HL-60 (cell line): ENCODE measurements around the gene GALNT1.

Source experiments
- DNase-seq, 2 experiments: peaks; one replicate each; pipeline ENCODE4 v3.0.0-alpha.2; 2010 to 2020; ENCODE audit warnings: low read depth in 1 of 2, low spot score in 1 of 2
- H3K27ac ChIP-seq: fragments of 250-450 bp; sonication (Bioruptor Pico); replicated peaks from 2 replicates; pipeline ENCODE4 v1.5.1; 2020; ENCODE audit warnings: mild to moderate bottlenecking, moderate library complexity
- H3K27me3 ChIP-seq: fragments of 250-450 bp; sonication (Bioruptor Pico); 2 replicates; pipeline ENCODE4 v1.5.1; 2021; ENCODE audit warnings: mild to moderate bottlenecking, moderate library complexity; ENCODE audit not compliant: insufficient read depth, poor library complexity, severe bottlenecking
- H3K4me3 ChIP-seq: replicated peaks from 2 replicates; pipeline ENCODE4 v1.5.1; 2011; ENCODE audit warnings: mild to moderate bottlenecking, control low read depth, low read length; ENCODE audit not compliant: insufficient read depth
- CTCF ChIP-seq: IDR thresholded peaks from one replicate; pipeline ENCODE4 v1.5.1; 2011; ENCODE audit warnings: low read length, control low read depth, inconsistent platforms; ENCODE audit not compliant: insufficient read depth
- GABPA ChIP-seq: IDR thresholded peaks from 2 replicates; pipeline ENCODE4 v1.6.1; 2012; ENCODE audit warnings: low read depth
- POLR2AphosphoS5 ChIP-seq: IDR thresholded peaks from 2 replicates; pipeline ENCODE4 v1.6.1; 2012; ENCODE audit warnings: low read depth
- SPI1 ChIP-seq: IDR thresholded peaks from 2 replicates; pipeline ENCODE4 v1.6.1; 2012; ENCODE audit warnings: low read depth, mild to moderate bottlenecking, borderline replicate concordance
- TF ChIP-seq, protein P1 (sequence below): IDR thresholded peaks from 2 replicates; pipeline ENCODE4 v1.6.1; 2012; ENCODE audit warnings: low read depth; ENCODE audit not compliant: insufficient replicate concordance

Gene GALNT1

DNA sequence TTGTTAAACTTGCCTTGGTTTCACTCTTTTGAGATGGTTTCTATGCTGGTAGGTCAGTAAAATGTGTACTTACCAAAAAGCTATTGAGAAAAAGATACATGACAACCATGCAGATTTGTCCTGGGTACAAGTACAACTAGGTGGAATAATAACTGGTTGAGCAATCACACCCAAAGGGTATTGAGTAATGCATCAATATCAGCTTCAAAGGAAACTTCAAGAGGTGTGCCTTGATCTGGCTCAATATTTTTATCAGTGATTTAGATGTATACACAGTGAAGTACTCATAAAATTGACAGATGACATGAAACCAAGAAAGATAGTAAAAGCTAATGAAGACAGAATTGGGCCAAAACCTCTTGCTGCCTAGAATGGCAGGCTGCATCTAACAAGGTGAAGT lies 21.7 kb upstream of the GALNT1 start:
- no peak overlapping the region for H3K27ac ChIP-seq
- no peak for DNase-seq
- TF ChIP-seq, protein P1, sequence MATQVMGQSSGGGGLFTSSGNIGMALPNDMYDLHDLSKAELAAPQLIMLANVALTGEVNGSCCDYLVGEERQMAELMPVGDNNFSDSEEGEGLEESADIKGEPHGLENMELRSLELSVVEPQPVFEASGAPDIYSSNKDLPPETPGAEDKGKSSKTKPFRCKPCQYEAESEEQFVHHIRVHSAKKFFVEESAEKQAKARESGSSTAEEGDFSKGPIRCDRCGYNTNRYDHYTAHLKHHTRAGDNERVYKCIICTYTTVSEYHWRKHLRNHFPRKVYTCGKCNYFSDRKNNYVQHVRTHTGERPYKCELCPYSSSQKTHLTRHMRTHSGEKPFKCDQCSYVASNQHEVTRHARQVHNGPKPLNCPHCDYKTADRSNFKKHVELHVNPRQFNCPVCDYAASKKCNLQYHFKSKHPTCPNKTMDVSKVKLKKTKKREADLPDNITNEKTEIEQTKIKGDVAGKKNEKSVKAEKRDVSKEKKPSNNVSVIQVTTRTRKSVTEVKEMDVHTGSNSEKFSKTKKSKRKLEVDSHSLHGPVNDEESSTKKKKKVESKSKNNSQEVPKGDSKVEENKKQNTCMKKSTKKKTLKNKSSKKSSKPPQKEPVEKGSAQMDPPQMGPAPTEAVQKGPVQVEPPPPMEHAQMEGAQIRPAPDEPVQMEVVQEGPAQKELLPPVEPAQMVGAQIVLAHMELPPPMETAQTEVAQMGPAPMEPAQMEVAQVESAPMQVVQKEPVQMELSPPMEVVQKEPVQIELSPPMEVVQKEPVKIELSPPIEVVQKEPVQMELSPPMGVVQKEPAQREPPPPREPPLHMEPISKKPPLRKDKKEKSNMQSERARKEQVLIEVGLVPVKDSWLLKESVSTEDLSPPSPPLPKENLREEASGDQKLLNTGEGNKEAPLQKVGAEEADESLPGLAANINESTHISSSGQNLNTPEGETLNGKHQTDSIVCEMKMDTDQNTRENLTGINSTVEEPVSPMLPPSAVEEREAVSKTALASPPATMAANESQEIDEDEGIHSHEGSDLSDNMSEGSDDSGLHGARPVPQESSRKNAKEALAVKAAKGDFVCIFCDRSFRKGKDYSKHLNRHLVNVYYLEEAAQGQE: no peak
- TF ChIP-seq SPI1 (no peak), GABPA (no peak), POLR2AphosphoS5 (no peak), CTCF (no peak)
- H3K4me3 ChIP-seq: no peak overlapping the region
- no peaks in the 10 kb centered on the region for H3K27me3 ChIP-seq

GRCh38 chr18:35564795-35565453 lies 16.6 kb upstream of the GALNT1 start:
- H3K4me3 ChIP-seq: no peak overlapping the region
- no peak overlapping the region for H3K27ac ChIP-seq
- TF ChIP-seq CTCF: no peak
- TF ChIP-seq GABPA: no peak
- TF ChIP-seq, protein P1: no peak
- peak; percentile 84 for TF ChIP-seq SPI1
- TF ChIP-seq POLR2AphosphoS5: no peak
- H3K27me3 ChIP-seq: no peaks in the 10 kb centered on the region
- no peak for DNase-seq

GRCh38 chr18:35566019-35566418 lies 15.5 kb upstream of the GALNT1 start:
- DNase-seq: no peak
- Histone ChIP-seq H3K4me3 (no peak overlapping the region), H3K27ac (no peak overlapping the region), H3K27me3 (no peaks in the 10 kb centered on the region)
- TF ChIP-seq SPI1: no peak
- TF ChIP-seq, protein P1: no peak
- TF ChIP-seq GABPA: no peak
- no peak for TF ChIP-seq CTCF
- no peak for TF ChIP-seq POLR2AphosphoS5
